ENCODE data around the gene C1QTNF9B.

Gene C1QTNF9B

DNA sequence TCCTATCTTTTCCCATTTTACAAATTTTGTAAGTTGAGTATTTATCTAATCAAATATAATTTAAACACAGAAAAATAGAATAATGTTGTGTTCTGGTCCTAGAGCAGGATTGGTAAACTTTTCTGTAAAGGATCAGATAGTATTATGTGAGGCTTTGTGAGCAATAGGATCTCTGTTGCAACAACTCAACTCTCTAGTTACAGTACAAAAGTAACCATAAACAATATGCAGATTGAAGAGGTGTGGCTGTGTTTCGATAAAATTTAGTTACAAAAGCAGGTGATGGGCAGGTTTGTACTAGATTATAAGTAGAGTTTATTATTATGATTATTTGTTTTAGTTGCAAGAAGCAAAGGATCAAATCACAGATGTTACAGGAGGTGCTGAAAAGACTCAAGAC is 15.2 kb upstream of the C1QTNF9B start:
- CTCF ChIA-PET: no interaction called here
- DNase-seq: no peak
- no CpG with 5 or more reads among the region's 1 CpG for WGBS (ENCODE audit: insufficient coverage)
- Histone ChIP-seq H3K27ac (ENCODE audit: insufficient read depth in 1 of 2, low read depth in 1 of 2, low read length in 2 of 2, poor library complexity in 1 of 2, severe bottlenecking in 2 of 2) (no peak overlapping the region), H3K4me1 (ENCODE audit: control extremely low read depth in 1 of 4, control insufficient read depth in 4 of 4, insufficient read depth in 4 of 4, low read length in 3 of 4) (no peaks in the 10 kb centered on the region), H3K4me3 (ENCODE audit: control insufficient read depth in 1 of 7, extremely low read depth in 1 of 7, insufficient read depth in 4 of 7, low read depth in 2 of 7, low read length in 6 of 7) (no peak overlapping the region), H3K9me3 (ENCODE audit: control extremely low read depth in 1 of 5, control insufficient read depth in 4 of 5, insufficient read depth in 2 of 5, low read depth in 1 of 5, low read length in 4 of 5) (no peaks in the 10 kb centered on the region), H3K27me3 (replicated peaks in 2 of 5; ENCODE audit: control insufficient read depth in 4 of 5, insufficient read depth in 5 of 5, low read length in 4 of 5) (peaks cover 0 to 3% (median 0%) of the 10 kb centered on the region in 5 experiments), H3K36me3 (ENCODE audit: control insufficient read depth in 4 of 4, insufficient read depth in 4 of 4, low read length in 3 of 4) (no peaks in the 10 kb centered on the region)
- POLR2A ChIA-PET: no interaction called here

DNA sequence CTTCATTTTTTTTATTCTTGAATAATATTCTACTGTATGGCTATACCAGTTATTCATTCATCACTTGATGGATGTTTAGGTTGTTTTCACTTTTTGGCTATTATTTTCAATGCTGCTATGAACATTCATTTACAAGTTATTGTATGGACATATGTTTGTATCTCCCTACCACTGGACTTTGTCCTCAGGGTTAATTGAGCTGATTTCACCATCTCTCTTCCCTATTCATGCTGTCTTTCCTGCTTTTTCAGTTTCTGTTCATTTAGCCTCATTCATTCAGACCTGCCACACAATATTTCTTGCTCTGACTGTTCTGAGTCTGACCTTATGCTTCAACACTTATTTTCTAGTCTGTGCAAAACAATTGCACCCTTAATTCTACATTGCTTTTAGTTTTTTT is 12.3 kb upstream of the C1QTNF9B start:
- ChIA-PET POLR2A (no interaction called here), CTCF (interaction anchor here (1.3 kb wide), 1 partner anchor 37 kb away, joined by 3 read pairs; no protein-coding TSS in a partner anchor)
- H3K27me3 ChIP-seq (replicated peaks in 2 of 5; ENCODE audit: control insufficient read depth in 4 of 5, insufficient read depth in 5 of 5, low read length in 4 of 5): peaks cover 0 to 14% (median 3%) of the 10 kb centered on the region in 5 experiments
- H3K27ac ChIP-seq (ENCODE audit: insufficient read depth in 1 of 2, low read depth in 1 of 2, low read length in 2 of 2, poor library complexity in 1 of 2, severe bottlenecking in 2 of 2): no peak overlapping the region
- no peaks in the 10 kb centered on the region for H3K9me3 ChIP-seq (ENCODE audit: control extremely low read depth in 1 of 5, control insufficient read depth in 4 of 5, insufficient read depth in 2 of 5, low read depth in 1 of 5, low read length in 4 of 5)
- H3K4me1 ChIP-seq (ENCODE audit: control extremely low read depth in 1 of 4, control insufficient read depth in 4 of 4, insufficient read depth in 4 of 4, low read length in 3 of 4): no peaks in the 10 kb centered on the region
- no peaks in the 10 kb centered on the region for H3K36me3 ChIP-seq (ENCODE audit: control insufficient read depth in 4 of 4, insufficient read depth in 4 of 4, low read length in 3 of 4)
- H3K4me3 ChIP-seq (ENCODE audit: control insufficient read depth in 1 of 7, extremely low read depth in 1 of 7, insufficient read depth in 4 of 7, low read depth in 2 of 7, low read length in 6 of 7): no peak overlapping the region
- no peak for DNase-seq

DNA sequence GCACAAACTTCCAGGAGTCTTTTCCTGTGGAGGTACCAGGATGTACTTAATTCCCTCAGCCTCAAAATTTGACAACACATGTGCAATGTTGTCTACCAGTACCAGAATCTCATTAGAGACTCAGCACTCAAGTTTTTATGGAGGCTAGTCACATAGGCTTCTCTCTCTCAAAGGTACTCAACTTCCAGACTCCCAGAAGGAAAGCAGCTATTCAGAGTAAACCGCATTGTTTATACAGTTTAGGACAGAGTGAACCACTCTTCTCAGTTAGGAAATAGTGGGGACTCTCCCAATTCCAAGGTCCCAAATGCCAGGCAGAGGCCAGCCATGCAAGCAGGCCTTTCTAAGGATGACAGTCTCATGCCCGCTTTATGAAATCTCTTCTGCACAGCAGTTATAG is 8.5 kb upstream of the C1QTNF9B start:
- ChIA-PET POLR2A (no interaction called here), CTCF (no interaction called here)
- WGBS (ENCODE audit: insufficient coverage): 100% methylated on average over 1 of the region's 2 CpGs
- peaks cover 0 to 51% (median 19%) of the 10 kb centered on the region in 5 experiments for H3K27me3 ChIP-seq (replicated peaks in 2 of 5; ENCODE audit: control insufficient read depth in 4 of 5, insufficient read depth in 5 of 5, low read length in 4 of 5)
- H3K36me3 ChIP-seq (ENCODE audit: control insufficient read depth in 4 of 4, insufficient read depth in 4 of 4, low read length in 3 of 4): no peaks in the 10 kb centered on the region
- H3K4me3 ChIP-seq (ENCODE audit: control insufficient read depth in 1 of 7, extremely low read depth in 1 of 7, insufficient read depth in 4 of 7, low read depth in 2 of 7, low read length in 6 of 7): no peak overlapping the region
- no peak overlapping the region for H3K27ac ChIP-seq (ENCODE audit: insufficient read depth in 1 of 2, low read depth in 1 of 2, low read length in 2 of 2, poor library complexity in 1 of 2, severe bottlenecking in 2 of 2)
- DNase-seq: no peak
- H3K9me3 ChIP-seq (ENCODE audit: control extremely low read depth in 1 of 5, control insufficient read depth in 4 of 5, insufficient read depth in 2 of 5, low read depth in 1 of 5, low read length in 4 of 5): no peaks in the 10 kb centered on the region
- peaks cover 0 to 10% (median 5%) of the 10 kb centered on the region in 4 experiments for H3K4me1 ChIP-seq (ENCODE audit: control extremely low read depth in 1 of 4, control insufficient read depth in 4 of 4, insufficient read depth in 4 of 4, low read length in 3 of 4)

DNA sequence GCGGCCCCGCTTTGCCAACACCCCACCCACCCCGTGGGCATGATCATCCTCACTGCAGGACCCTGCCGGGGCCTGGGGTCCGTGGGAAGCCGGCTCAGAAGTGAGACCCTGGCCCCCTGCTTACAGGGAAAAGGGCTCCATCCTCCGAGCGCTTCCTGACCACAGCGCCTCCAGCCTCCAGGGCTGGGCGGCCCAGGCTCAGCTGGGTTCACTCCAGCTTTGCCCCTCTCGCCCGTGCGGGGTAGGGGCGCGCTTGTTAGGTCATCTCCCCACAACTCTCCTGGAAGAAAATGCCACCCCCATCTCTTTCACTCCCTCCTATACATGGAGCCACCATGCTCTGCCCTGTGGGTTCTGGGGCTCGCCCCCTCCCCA is 6.6 kb upstream of the C1QTNF9B start:
- H3K36me3 ChIP-seq (ENCODE audit: control insufficient read depth in 4 of 4, insufficient read depth in 4 of 4, low read length in 3 of 4): no peaks in the 10 kb centered on the region
- peak in 1 of 3 donors; percentile 5 for DNase-seq
- H3K4me3 ChIP-seq (ENCODE audit: control insufficient read depth in 1 of 7, extremely low read depth in 1 of 7, insufficient read depth in 4 of 7, low read depth in 2 of 7, low read length in 6 of 7): peak overlapping the region in 2 of 7 experiments; percentile 32 to 33
- H3K4me1 ChIP-seq (ENCODE audit: control extremely low read depth in 1 of 4, control insufficient read depth in 4 of 4, insufficient read depth in 4 of 4, low read length in 3 of 4): peaks cover 0 to 10% (median 5%) of the 10 kb centered on the region in 4 experiments
- CTCF ChIA-PET: no interaction called here
- WGBS (ENCODE audit: insufficient coverage): 25% methylated on average over 15 of the region's 16 CpGs
- no peaks in the 10 kb centered on the region for H3K9me3 ChIP-seq (ENCODE audit: control extremely low read depth in 1 of 5, control insufficient read depth in 4 of 5, insufficient read depth in 2 of 5, low read depth in 1 of 5, low read length in 4 of 5)
- no peak overlapping the region for H3K27ac ChIP-seq (ENCODE audit: insufficient read depth in 1 of 2, low read depth in 1 of 2, low read length in 2 of 2, poor library complexity in 1 of 2, severe bottlenecking in 2 of 2)
- POLR2A ChIA-PET: no interaction called here
- H3K27me3 ChIP-seq (replicated peaks in 2 of 5; ENCODE audit: control insufficient read depth in 4 of 5, insufficient read depth in 5 of 5, low read length in 4 of 5): peaks cover 0 to 51% (median 19%) of the 10 kb centered on the region in 5 experiments

DNA sequence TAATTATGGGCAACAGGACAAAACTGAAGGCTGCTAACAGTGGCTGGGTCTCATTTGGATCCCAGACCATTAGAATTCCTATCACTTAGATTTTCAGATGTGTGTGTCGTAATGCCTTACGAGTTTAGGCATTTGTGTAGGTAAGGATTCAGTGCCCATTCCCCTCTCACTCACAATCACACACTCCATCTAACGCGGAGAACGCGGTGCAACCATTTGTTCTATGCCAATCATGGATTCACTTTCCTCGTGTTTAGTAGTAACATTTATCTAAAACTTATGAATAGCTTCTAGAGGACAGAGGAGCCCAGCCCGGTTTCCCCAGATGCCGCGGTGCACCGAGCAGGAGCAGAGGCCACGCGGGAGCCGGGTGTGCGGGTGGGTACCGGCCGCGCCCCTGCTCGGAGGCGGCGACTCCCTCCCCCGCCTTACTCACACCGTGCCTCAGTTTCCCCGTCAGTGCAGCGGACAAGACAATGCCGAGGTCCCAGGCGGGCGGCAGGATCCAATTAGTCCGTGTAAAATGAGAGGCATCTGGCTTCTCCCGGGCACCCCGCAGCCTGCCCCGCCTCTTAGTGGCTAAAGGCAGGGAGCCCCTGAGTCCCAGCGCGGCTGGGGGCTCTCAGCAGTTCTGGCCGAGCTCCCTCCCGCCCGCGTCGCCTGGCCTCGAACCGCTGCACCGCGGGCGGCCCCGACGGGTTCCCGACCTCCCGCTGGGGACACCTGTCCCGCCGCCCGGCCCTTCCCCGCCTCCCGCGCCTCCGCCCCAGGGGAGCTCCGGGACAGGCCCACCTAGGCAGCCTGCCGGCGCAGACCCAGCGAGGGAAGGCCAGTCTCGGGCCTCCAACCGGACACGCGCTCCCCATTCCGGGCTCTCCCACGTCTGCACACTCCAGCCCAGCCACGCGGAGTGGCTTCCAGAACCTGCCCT is 5.9 kb upstream of the C1QTNF9B start:
- Histone ChIP-seq H3K27ac (ENCODE audit: insufficient read depth in 1 of 2, low read depth in 1 of 2, low read length in 2 of 2, poor library complexity in 1 of 2, severe bottlenecking in 2 of 2) (no peak overlapping the region), H3K27me3 (replicated peaks in 2 of 5; ENCODE audit: control insufficient read depth in 4 of 5, insufficient read depth in 5 of 5, low read length in 4 of 5) (peaks cover 0 to 51% (median 19%) of the 10 kb centered on the region in 5 experiments), H3K4me1 (ENCODE audit: control extremely low read depth in 1 of 4, control insufficient read depth in 4 of 4, insufficient read depth in 4 of 4, low read length in 3 of 4) (peaks cover 0 to 10% (median 5%) of the 10 kb centered on the region in 4 experiments), H3K9me3 (ENCODE audit: control extremely low read depth in 1 of 5, control insufficient read depth in 4 of 5, insufficient read depth in 2 of 5, low read depth in 1 of 5, low read length in 4 of 5) (no peaks in the 10 kb centered on the region), H3K4me3 (ENCODE audit: control insufficient read depth in 1 of 7, extremely low read depth in 1 of 7, insufficient read depth in 4 of 7, low read depth in 2 of 7, low read length in 6 of 7) (peak overlapping the region in 4 of 7 experiments; percentile 32 to 48 (median 40)), H3K36me3 (ENCODE audit: control insufficient read depth in 4 of 4, insufficient read depth in 4 of 4, low read length in 3 of 4) (no peaks in the 10 kb centered on the region)
- DNase-seq: no peak
- WGBS (ENCODE audit: insufficient coverage): 10% methylated on average over 49 of the region's 67 CpGs
- CTCF ChIA-PET: no interaction called here
- POLR2A ChIA-PET: no interaction called here

DNA sequence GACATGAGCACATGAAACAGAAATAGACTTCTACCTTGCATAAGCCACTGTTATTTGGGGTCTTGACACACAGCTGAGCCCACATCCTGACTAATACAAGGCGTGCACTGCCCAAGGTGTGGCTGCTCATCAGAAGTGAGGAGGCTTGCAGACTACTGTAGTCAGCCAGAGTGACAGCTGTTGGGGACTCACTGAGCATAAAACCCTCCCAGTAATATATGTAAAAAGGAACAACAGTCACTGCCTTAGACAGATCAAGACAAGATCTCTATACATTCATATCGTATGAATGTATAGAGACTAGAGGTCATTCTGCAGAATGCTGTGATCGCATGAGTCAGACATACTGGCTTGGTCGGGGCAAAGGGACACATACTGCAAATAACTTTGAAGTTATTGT is 4.1 kb upstream of the C1QTNF9B start:
- no peaks in the 10 kb centered on the region for H3K9me3 ChIP-seq (ENCODE audit: control extremely low read depth in 1 of 5, control insufficient read depth in 4 of 5, insufficient read depth in 2 of 5, low read depth in 1 of 5, low read length in 4 of 5)
- POLR2A ChIA-PET: no interaction called here
- no peak overlapping the region for H3K27ac ChIP-seq (ENCODE audit: insufficient read depth in 1 of 2, low read depth in 1 of 2, low read length in 2 of 2, poor library complexity in 1 of 2, severe bottlenecking in 2 of 2)
- DNase-seq: no peak
- CTCF ChIA-PET: interaction anchor here (2.0 kb wide), 1 partner anchor 434 kb away, joined by 8 read pairs; no protein-coding TSS in a partner anchor
- no peaks in the 10 kb centered on the region for H3K36me3 ChIP-seq (ENCODE audit: control insufficient read depth in 4 of 4, insufficient read depth in 4 of 4, low read length in 3 of 4)
- peaks cover 0 to 48% (median 17%) of the 10 kb centered on the region in 5 experiments for H3K27me3 ChIP-seq (replicated peaks in 2 of 5; ENCODE audit: control insufficient read depth in 4 of 5, insufficient read depth in 5 of 5, low read length in 4 of 5)
- peaks cover 0 to 10% (median 5%) of the 10 kb centered on the region in 4 experiments for H3K4me1 ChIP-seq (ENCODE audit: control extremely low read depth in 1 of 4, control insufficient read depth in 4 of 4, insufficient read depth in 4 of 4, low read length in 3 of 4)
- WGBS (ENCODE audit: insufficient coverage): 89% methylated on average over 3 of the region's 4 CpGs
- no peak overlapping the region for H3K4me3 ChIP-seq (ENCODE audit: control insufficient read depth in 1 of 7, extremely low read depth in 1 of 7, insufficient read depth in 4 of 7, low read depth in 2 of 7, low read length in 6 of 7)

DNA sequence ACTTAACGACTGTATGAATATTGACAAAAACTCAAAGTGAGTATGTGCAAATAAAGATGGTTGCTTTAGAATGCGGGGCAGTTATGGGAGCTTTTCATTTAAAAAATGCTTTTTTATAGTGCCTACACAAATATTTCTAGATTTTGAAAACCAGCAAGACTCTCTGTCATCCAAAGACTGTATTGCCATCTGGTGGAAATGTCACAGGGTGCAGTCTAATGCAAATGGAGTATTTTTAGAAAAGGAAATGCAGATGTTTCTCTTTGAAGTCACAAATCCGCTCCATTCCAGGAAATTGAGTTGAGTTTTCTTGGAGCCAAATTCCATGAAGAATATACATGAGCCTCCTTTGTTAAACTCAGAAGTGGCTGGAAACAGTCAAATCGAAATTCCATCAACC is 2.3 kb upstream of the C1QTNF9B start:
- Histone ChIP-seq H3K4me1 (ENCODE audit: control extremely low read depth in 1 of 4, control insufficient read depth in 4 of 4, insufficient read depth in 4 of 4, low read length in 3 of 4) (peaks cover 0 to 10% (median 5%) of the 10 kb centered on the region in 4 experiments), H3K4me3 (ENCODE audit: control insufficient read depth in 1 of 7, extremely low read depth in 1 of 7, insufficient read depth in 4 of 7, low read depth in 2 of 7, low read length in 6 of 7) (no peak overlapping the region), H3K9me3 (ENCODE audit: control extremely low read depth in 1 of 5, control insufficient read depth in 4 of 5, insufficient read depth in 2 of 5, low read depth in 1 of 5, low read length in 4 of 5) (no peaks in the 10 kb centered on the region), H3K27me3 (replicated peaks in 2 of 5; ENCODE audit: control insufficient read depth in 4 of 5, insufficient read depth in 5 of 5, low read length in 4 of 5) (peaks cover 0 to 37% (median 16%) of the 10 kb centered on the region in 5 experiments), H3K27ac (ENCODE audit: insufficient read depth in 1 of 2, low read depth in 1 of 2, low read length in 2 of 2, poor library complexity in 1 of 2, severe bottlenecking in 2 of 2) (no peak overlapping the region), H3K36me3 (ENCODE audit: control insufficient read depth in 4 of 4, insufficient read depth in 4 of 4, low read length in 3 of 4) (no peaks in the 10 kb centered on the region)
- CTCF ChIA-PET: interaction anchor here (0.7 to 3.1 kb wide), 9 partner anchors 10 to 432 kb away, joined by 3 to 16 read pairs (median 3); partner anchors contain the start of gene MIPEP
- POLR2A ChIA-PET: no interaction called here
- no CpG with 5 or more reads among the region's 4 CpGs for WGBS (ENCODE audit: insufficient coverage)
- peak; percentile 20 to 63 (median 56) for DNase-seq
